Kidney tubule cell (primary cell): Measurements from ENCODE around the gene HLCS.

Experiments used
- DNase-seq: peaks from one replicate; pipeline ENCODE4 v3.0.0-alpha.2; 2018; ENCODE audit warnings: low spot score

Gene HLCS

DNA sequence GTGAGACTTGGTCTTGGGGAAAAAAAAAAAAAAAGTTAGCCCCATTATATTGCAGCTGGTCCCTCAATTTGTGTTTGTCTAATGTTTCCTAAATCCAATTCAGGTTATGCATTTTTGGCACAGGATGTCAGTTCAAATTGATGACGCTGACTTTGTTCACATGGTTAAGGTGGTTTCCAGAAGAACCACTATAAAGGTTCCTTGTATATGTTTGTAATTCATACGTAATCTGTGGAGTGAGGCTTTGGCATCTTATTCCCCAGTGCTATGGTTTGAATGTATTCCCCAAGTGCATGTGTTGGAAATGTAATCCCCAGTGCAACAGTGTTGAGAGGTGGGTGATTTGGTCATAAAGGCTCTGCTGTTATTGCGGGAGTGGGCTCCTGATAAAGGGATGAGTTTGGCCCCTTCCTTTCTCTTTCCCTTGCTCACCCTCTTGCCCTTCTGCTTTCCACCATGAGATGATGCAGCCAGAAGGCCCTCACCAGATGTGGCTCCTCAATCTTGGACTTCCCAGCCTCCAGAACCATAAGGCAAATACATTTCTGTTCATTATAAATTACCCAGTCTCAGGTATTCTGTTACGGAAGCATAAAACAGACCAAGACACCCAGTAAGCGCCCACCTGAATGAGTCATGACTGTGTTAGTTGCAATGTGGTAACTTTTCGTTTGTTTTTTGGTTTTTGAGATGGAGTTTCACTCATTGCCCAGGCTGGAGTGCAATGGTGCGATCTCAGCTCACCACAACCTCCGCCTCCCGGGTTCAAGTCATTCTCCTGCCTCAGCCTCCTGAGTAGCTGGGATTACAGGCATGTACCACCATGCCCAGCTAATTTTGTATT is 19.5 kb upstream of the HLCS start:
- no peak for DNase-seq

DNA sequence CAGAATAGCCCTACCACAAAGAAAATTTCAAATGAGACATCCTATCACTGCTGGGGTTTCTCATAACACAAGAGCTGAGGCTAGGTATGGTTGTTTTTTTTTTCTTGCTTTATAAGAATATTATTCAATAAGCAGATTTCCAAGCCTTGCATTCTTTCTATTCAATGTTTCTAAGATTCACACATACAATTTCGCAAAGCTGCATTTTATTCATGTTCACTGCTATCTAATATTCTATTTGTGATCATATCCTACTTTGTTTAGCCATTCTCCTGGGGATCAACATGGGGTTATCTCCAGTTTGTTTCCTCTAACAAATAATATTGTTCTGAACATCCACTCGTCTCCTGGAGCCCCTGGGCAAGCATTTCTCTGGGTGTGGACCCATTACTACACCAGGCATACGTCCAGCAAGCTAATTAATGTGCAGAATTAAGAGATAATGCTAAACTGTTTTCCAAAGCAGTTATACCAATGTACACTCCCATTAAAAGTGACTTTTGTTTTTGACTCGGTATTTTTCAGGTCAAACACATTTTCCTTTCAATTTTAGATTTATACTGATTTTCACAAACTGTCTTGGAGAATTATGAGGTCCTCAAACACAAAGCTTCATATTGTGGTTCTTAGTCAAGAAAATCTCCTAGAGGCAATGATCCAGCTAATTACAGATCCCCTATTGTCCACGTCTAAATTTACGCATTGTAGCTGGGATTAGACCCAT is 15.7 kb upstream of the HLCS start:
- DNase-seq: no peak

DNA sequence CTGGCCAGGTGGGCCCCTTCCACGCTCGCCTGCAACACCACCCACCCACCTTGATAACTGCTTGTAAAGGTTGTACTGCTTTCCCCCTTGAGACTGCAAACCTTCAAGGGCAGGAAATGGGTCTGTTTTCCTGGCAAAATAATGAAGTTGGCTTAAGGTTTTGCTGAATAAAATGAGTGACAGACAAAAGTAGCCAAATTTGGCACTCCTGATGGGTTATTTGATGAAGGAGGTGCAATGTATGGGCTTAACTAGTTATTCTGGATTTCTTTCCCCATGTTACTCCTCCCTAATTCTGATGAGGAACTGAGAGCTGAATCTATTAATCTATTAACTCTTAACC is 14.6 kb upstream of the HLCS start:
- DNase-seq: no peak

DNA sequence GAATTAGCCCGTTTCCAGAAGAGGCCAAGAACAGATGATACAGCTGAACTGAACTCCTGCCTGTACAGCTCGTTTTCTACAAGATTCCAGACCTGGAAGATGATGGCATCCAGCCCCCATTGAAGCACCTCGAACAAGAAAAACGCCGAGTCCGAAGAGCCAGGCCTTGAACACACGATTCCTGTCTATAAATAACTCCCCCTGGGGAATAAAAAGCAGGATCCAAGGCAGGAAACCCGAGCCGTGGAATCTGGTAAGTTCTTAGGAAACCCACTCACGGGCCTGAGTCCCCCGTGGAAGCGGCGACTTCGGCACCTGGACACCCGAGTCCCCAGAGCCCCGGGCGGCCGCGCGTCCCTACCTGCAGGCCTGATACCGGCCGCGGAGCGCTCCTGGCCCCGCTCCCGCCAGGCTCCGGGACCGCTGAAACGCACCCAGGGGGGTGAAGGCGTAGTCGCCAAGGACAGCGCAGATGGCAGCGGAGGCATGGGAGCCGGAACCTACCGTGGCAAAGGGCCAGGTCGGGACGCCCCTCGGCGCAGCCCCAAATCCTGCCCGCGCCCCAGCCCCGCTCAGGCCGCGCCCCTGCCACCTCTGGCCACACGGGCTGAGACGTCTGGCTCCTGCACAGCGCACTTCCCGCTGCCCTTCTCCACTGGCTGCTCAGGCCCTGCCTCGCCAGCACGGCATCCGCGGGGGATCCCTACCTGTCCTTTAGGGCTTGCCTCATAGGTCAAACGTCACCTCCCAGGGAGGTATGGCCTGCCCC is 14.0 kb upstream of the HLCS start:
- DNase-seq: peak; percentile 40

DNA sequence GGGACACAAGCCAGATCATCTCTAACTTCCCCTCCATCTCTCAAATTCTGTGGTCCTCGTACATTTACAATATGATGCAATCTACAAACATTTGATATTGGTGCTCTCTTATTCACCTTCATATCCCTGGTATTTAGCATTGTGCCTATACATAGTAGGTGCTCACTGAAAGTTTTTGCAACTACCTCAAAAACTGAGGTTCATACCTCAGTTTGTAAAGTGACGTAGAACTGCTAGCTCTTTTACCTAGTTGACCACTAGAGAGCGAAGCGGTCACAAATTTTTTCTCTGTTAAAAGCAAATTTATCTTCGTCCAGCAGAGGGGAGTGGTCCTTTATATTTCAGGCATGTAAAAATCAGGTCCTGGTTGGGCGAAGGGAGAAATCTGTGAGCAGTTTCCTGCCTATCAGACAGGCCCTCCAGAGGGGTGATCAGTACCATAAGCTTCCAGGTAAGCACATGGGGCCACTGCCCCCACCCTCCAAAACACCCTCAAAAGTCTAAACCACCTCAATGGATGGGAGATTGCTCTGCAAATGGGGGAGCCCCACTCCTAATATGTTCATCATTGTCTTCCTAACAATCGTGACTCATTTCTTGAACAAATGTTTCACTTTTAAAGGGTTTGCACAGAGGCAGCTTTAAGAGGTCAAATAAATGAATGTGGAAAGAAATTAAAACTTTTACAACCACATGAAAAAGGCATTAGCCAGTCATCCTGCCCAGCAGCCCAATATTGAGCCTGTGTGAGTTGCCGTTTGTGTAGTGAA is 10.6 kb upstream of the HLCS start:
- DNase-seq: peak; percentile 68

DNA sequence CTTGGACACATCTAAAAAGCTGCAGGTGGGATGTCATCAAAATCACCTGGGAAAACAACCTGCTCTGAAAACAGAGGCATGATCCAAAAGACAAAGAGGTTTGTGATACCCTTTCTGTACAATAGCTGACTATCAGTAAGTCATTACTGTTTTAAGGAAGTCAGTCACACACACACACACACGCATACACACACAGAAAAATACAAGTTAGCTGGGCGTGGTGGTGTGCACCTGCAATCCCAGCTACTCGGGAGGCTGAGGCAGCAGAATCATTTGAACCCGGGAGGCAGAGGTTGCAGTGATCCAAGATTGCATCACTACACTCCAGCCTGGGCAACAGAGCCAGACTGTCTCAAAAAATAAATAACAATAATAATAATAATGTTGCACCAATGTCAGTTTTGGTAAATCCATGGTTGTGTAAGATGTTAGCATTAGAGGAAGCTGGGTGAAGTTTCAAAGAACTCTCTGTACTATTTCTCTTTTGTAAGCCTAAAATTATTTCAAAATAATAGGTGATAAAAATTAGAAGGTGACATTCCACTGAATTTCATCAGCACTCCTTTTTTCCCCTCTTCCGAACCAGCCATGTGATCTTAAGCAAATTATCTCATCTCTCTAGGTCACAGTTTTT is 9.9 kb upstream of the HLCS start:
- no peak for DNase-seq

DNA sequence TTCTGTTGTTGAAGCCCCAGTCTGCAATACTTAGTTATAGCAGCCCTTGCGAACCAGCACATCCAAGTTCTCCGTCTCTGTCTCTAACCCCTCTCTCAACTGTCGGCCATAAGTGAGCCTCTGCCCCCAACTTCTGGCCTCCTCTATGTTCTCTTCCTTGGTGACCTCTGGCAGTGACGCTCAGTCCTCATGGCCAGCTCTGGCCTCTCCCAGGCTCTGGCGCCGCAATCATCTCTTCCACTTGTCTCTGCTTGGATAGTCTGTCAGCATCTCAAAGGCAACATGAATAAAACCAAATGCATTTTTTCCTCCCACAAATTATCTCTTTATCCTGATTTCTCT is 8.4 kb upstream of the HLCS start:
- DNase-seq: no peak

DNA sequence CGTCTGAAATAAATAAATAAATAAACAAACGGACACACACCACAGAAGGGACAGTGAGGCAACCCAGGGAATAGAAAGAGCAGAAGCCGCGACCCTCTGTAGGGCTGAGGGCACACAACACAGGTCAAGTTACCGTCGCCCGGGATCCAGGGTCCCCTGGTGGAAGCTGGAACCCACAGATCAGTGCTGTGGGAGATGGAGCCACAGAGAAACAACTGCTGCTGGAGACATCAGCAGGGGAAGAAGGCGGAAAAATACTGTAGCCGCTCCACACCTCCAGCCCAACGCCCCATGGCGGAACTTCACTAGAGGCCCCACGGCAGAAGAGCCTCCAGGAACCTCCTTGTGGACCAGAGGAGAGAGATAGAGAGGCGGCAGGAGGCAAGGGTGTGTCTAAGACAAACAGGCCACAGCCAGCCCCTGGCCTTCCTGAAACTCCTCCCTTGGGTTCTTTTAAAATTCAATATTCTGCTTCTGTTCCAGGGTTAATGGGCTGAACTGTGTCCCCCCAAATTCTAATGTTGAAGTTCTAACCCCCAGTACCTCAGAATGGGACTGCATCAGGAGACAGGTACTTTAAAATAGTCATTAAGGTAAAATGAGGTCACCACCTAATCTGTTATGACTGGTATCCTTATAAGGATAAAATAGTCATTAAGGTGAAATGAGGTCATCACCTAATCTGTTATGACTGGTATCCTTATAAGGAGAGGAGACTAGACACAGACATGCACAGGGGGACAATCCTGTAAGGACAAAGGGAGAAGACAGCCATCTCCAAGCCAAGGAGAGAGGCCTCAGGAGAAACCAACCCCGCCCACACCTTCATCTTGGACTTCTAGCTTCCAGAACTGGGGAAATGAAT is 7.7 kb upstream of the HLCS start:
- peak; percentile 40 for DNase-seq

DNA sequence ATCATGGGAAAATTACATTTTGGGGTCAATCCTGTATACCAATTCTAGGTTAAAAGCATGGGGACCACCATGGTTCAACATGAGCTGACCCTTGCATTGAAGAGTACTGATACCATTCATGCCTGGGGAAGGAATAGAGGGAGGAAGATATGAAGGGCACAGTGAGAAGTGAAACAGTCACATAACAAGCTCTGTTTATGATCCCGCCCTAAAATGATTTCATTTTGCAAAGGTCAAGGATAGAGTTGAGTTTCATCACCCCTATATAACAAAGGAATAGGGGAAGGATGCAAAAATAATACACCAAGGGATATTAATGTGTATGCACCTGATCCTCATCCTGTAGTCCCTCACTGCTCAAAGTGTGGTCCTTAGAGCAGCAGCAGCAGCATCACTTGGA is 2.5 kb upstream of the HLCS start:
- DNase-seq: no peak

DNA sequence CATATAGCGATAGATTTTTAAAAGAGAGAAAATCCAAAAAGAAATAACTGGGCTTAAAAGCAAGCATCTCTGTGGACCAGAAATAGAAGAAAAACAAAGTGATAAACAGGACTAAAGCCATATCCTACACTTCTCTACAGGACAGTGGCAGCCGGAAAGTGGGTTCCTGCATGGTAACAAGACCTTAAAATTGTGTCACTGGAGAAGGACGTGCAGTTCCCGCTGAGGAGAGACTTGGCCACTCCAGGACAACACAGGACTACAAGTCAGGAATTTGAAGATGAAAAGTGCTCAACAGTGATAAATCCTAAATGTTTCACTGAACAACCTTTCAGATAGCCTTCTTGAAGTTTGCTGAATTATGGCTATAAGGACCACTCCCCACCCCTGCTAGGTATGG is 1.9 kb upstream of the HLCS start:
- no peak for DNase-seq

DNA sequence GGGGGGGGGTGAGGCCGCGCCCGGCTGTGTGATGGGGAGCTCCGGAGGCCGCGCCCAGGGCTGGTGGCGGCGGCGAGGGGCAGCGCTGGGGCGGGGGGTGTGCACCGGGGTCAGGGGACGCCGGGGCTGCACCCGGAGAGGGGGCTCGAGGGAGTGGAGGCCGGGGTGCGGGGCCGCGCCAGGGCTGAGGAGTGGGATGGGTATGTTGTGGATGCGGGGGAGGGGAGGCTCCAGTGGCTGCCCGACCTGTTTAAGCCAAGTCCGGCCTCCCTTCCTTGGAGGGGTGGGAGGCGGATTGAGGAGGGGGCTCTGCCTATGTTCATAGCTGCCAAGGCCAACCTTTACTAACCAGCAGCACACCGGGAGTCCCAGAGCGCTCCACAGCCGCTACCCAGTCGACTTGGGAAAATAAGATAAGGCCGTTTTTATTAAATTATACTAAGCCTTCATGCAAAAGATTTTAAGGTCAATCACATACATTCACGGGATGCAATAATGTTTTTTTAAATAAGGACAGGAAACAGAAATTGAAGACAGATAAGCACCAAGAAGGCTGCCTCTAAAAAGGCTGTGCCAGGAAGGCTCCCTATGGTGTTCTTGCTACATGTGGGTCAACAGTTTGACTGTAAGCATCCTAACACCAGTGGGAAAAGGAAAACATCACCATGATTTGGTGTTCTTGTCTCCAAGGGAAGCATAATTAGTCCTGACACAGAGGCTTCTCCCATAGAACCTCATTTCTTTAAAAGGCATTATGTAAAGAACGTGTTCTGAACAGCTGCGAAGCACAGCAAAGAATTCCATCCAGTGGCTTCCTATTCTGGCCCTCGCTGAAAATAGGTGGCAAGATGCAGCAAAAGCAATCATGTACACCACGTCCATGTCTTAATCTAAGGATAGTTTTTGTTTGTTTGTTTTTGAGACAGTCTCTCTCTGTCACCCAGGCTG is 626 bp upstream of the HLCS start:
- DNase-seq: peak; percentile 6

DNA sequence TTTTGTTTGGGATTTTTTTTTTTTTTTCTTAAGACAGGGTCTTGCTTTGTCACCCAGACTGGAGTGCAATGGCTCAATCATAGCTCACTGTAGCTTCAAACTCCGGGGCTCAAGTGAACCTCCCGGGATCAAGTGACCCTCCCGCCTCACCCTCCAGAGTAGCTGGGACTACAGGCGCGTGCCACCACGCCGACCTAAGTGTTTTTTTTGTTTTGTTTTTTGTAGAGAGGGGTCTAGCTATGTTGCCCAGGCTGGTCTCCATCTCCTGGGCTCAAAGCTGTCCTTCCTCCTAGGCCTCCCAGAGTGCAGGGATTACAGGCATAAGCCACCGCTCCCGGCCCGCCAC is 776 bp downstream of the HLCS start:
- DNase-seq: no peak

DNA sequence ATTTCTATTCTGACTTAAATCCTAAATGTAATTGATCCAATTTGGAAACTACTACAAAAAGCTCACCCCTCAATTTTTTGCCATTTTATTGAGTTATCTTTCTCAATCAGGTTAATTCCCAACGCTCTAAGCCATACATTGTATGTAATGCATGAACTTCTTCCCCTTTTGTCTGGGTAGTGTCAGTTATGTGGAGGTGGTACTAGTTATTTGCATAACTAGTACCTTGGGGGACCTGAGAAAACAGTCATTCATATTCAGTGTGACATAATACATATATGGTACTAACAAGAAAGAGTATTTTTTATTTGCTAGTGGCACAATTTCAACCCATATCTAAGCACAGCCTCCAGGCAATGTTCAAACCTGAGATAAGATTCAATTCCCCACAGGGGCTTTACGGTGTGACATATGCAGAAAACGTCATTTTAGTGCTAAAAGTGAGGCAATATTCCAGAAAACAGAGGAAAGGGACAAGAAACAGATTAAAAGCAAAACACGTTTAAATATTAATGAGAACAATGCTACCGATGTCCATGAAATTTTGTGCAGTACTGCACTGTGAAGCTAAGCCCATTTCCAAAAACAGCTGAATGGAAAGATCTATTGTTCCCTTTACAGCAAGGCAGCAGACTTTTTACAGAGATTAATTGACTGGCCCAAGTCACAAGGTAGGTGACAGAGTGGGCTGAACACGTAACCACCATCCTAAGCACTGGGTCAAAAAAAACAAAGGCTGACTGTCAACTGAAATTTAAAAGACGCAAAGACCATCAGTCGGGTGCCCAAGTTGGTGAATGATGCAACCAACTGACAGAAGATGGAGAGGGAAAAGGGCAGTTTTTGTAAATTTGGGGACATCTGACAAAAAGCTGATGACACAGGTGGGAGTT is 1.4 kb downstream of the HLCS start:
- peak; percentile 5 for DNase-seq

DNA sequence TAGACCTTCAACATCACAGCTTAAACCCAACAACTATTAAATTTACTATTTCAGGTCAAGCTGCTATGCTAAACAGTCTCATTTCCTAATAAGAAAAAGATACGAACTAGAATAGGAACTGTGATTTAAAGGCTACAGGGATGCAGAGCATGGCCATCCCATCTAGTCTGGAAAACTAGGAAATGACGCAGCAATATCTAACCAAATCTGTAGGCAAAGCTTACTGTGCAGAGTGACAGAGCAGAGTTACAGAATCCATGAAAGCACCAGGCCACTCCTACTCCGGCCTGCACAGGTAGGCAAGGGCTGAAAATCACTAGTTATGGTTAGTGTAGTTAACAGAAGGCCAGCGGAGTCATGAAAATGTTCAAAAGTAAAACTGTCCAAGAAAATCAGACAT is 2.1 kb downstream of the HLCS start:
- no peak for DNase-seq

DNA sequence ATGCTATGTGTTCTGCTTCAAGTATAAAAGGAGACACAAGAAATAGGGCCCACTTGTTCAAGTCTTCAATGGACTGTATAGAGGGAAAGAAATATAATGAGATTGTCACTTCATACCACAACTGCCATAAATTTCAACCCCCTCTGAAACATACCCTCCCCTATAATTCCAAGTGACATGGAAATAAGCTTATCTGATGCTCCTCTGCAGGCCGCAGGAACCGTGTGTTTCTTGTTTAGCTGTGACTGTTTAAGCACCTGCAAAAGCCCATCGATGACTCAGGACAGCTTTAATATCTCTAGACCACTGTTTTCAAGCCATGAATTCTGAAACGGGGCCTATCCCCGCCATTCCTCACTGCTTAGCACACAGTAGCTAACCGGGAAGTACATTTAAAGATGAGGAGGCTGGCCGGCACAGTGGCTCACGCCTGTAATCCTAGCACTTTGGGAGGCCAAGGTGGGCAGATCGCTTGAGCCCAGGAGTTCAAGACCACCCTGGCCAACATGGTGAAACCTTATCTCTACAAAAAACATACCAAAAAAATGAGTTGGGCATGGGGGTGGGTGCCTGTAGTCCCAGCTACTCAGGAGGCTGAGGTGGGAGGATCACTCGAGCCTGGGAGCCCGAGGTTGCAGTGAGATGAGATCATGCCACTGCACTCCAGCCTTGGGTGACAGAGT is 4.2 kb downstream of the HLCS start:
- DNase-seq: no peak

DNA sequence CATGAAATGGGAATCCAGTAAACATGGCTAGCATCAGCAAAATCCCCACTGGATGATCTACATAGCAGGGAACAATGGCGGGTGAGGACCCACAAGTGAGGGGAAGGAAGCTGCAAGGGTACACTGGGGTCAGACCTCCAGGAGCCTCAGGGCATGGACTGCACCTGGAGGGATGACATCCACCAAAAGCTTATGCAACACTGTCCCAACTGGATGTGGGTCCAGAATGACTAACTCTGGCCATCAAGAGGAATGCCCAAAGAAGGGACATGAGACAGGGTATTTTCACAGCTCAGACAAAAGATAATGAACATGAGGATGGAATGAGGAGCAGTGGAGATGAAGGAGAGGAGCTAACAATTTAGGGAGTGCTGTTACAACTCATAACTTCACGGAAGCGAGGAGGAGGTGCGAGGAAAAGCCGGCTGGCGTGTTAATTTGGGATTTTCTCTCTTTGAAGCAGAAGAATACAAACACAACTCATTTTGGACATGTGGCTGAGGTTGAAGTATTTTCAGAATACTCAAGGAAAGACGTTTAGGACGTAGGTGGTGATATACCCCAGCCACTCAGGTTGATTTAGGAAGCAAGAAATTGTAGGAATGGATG is 5.7 kb downstream of the HLCS start:
- no peak for DNase-seq

DNA sequence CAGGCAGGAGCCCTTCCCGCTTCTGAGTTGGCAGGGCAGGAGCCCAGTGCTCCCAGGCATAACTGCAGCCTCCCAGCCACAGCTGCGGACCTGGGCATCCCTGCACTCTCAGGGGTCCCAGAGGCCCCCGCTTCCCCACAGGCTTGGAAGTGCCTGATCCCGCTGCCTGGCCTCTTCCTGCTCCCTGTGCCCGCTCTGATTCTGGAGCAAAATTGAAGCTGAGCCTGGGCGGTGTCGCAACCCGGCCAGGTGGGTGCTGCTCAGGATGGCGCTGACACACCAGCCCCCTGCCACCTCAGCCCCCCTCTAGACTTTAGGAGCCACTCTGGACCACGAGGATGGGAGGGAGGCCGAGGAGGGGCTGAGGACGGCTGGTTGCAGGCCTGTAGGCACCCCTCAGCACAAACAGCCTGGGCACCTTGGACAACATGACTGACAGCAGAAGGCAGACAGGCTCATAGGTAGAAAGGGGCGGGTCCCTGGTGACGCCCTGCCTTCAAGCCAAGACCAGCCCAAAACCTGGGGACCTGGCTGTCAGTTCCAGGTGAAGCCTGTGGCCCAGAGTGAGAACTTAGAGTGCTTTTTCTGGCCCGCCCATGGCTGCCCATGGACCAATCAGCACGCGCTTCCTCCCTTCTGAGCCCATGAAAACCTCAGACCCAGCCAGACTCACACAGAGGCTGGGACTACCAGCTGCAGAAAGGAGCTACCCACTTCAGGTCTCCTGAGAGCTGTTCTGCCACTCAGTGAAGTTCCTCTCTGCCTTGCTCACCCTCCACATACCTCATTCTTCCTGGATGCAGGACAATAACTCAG is 7.2 kb downstream of the HLCS start:
- no peak for DNase-seq
